Head of caudate nucleus (tissue), 42 donors: ENCODE results near the gene FAM186B.

ENCODE experiments used
- DNase-seq, 42 donors: peaks; one replicate each; pipeline versions ENCODE4 v3.0.0 to v3.0.0-alpha.2; 2020 to 2021; ENCODE audit warnings: mixed read lengths in 7 of 42
- intact Hi-C: fragments of 100-400 bp; cut with DNase I; formaldehyde crosslinking; loops from one replicate; pipeline ENCODE4 v1.15.0; 2022

FAM186B gene

DNA sequence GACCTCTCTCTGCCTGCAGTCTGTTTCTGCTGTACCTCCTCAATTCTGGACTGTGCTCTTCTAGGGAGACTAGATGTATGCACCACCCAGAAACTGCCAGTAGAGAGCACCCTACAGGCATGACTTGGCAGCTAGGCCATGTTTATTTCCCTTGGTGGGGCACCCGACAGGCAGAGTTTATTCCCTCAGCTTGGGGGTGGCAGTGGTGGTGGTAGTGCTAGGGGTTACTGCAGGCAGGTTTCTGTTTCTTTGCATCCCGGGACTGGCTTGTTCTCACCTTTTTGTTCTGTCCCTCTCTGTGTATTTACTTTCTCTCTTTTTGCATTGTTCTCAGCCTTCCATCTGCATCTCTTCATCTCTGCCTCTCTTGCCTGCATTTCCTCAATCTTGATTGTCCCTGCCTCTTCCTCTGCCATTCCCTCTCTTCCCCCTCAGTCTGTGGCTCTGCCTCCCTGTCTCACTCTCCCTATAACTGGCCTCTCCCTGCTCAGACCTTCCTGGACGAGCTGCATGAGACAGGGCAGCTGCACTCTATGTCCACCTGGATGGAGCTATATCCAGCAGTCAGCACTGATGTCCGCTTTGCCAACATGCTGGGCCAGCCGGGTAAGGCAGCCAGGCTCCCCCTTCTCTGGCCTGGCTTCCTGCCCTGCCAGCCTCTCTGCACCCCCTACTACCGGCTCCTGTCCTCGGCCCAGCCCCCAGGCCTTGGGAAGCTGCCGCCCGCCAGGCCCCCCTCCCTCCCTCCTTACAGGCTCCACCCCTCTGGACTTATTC is 31.7 kb upstream of the FAM186B start:
- peak; percentile 24 to 86 (median 69) for DNase-seq
- intact Hi-C loops: no loop called here

DNA sequence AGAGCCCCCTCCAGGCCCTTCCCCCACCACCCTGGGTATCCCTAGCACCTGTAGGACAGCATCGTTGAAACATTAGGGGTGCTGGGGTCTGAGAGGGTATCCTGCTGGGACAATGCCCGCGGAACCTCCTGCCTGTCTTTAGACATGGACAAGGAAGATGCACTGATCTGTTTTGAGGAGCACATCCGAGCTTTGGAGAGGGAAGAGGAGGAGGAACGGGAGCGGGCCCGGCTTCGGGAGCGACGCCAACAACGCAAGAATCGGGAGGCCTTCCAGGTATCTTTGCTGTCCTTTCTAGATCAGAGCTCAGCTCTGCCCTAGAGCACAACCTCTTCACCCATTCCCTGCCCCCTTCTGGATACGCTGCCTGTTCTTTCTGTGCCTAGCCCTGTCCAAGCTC is 31.1 kb upstream of the FAM186B start:
- no peak for DNase-seq
- intact Hi-C loops: no loop called here

DNA sequence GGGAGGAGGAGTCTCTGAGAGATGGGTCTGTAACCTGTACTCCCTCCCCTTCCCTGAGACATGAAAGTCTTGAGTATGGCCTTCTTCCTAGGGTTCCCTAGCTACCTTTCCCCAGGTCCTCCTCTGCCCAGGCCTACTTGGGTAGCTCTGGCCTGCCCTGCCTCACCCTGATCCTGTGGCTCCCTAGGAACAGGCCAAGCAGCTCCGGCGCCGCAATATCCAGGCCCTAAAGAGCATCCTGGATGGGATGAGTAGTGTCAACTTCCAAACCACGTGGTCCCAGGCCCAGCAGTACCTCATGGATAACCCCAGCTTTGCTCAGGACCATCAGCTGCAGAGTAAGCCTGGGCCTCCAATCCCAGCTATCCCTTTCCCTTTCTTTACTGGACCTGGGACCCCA is 30.2 kb upstream of the FAM186B start:
- peak in 1 of 42 donors; percentile 35 for DNase-seq
- intact Hi-C loops: no loop called here

DNA sequence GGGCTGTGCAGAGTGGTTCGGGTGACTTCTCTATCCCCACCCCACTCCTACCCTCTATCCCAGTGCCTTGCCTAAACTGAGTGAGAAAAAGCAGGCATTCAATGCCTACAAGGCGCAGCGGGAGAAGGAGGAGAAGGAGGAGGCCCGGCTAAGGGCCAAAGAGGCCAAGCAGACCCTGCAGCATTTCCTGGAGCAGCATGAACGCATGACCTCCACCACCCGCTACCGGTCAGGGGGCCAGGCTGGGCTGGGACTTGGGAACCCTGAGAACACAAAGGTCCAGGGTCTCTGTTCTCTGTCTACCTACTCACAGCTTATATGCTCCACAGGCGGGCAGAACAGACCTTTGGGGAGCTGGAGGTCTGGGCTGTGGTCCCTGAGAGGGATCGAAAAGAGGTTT is 29.6 kb upstream of the FAM186B start:
- intact Hi-C loops: no loop called here
- DNase-seq: peak in 1 of 42 donors; percentile 29

DNA sequence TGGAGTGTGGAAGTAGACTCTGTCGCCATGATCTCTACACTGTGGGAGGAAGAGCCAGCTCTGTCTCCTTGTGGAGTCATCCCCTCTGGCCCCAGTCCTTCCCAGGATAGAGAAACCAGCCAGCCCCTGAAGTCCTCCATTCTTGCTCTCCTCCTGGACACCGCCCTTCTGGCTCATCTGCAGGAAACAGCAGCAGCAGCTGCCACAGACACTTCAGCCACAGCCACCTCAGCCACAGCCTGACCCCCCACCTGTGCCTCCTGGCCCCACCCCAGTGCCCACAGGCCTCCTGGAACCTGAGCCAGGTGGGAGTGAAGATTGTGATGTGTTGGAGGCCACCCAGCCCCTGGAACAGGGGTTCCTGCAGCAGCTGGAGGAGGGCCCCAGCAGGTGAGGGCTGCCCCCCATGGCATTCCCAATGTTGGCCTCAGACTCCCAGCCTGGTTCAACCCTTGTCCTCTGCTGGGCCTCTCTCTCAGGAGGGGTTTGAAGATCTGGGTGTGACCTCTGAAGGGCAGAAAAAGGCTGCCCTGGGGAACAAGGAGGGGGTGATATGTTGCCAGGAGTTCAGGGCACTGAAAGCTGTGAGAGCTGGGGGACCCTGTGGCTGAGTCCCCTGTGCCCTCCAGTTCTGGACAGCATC is 28.4 kb upstream of the FAM186B start:
- intact Hi-C loops: no loop called here
- peak in 3 of 42 donors; percentile 5 to 21 (median 13) for DNase-seq

DNA sequence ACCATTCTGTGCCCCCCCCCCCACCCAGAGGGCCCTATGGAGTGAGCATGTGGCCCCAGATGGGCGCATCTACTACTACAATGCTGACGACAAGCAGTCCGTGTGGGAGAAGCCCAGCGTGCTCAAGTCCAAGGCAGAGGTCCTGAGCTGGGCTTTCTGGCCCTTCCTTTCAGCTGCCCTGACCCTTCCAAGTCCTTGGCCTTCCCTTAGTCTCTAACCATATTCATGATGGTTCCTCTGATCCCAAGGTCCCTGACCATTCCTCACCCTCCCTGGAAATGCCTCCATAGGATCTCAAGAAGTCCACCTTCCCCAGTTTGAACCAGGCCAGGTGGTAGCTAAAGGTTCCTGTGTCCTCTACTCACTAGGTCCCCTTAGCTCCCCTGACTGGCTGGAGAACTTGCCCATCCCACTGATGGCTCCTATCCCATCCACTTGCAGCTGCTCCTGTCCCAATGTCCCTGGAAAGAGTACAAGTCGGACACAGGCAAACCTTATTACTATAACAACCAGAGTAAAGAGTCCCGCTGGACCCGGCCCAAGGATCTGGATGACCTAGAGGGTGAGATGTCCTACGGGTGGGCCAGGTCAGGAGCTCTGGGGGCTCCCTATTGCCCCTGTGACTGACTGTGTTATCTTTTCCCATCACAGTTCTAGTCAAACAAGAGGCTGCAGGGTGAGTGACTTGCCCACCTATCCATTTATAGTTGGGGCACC is 27.7 kb upstream of the FAM186B start:
- intact Hi-C loops: no loop called here
- DNase-seq: peak in 2 of 42 donors; percentile 10 to 24

DNA sequence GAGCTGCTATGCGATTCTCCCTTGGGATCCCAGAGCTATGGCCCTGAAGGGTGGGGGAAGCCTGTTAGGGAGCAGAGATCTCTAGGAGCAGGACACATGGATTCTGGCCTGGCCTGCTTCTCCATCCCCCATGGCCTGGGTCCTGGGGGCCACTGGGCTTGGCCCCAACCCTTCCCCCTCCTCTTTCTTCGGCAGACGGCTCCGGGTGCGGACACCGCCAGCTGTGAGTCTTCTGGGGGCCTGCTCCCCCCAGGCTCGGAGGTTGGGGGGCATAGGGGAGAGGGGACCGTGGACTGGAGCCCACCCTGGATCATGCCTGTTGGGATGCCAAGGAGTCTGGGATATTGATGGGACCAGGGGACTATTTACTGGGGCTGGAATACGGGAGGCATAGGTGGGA is 27.0 kb upstream of the FAM186B start:
- peak in 1 of 42 donors; percentile 13 for DNase-seq
- intact Hi-C loops: no loop called here

DNA sequence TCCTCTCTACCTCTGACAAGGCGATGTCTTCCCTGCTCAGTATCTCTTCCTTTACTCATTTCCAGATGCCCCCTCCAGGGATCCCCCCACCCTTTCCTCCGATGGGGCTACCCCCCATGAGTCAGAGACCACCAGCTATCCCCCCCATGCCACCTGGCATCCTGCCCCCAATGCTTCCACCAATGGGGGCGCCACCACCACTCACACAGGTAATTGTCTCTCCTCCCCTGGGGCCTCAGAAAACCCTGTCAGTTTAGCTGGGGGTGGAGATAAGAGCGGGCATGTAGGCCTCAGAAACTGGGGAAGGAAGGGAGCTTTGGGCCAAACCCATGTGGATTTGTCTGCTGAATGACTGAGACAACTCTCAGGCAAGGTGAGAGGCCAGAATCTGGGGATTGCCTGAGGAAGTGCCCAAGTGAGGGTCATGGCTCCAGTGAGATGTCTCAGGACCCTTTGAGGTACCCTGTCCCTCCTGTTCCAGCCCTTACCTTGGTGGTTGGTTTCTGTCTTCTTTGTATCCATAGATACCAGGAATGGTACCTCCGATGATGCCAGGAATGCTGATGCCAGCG is 26.0 kb upstream of the FAM186B start:
- DNase-seq: peak in 2 of 42 donors; percentile 3 to 19
- intact Hi-C loops: no loop called here

DNA sequence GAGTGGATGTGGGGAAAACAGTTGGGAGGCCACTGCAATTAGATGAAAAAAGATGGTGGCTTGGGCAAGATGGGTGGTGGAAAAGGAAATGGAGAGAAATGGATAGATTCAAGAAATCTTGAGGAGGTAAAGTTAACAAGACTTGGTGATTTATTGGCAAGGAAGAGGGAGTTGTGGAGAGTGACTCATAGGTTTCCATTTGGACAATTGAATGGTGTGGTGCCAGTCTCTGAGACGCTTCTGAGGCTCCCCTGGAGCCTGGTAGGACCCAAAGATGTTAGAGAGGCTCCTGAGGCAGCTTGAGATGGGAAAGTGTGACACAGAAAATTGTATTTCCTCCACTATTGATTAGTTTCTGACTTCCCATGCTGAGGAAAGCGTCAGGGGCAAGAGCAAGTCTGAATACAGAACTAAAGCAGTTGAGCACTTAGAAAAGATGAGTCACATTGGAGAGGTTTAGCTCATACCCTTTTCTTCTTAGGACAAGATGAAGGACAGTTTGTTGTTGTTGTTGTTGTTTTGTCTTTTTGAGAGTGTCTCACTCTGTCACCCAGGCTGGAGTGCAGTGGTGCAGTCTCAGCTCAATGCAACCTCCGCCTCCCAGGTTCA is 22.4 kb upstream of the FAM186B start:
- intact Hi-C loops: no loop called here
- DNase-seq: peak in 2 of 42 donors; percentile 4 to 18

DNA sequence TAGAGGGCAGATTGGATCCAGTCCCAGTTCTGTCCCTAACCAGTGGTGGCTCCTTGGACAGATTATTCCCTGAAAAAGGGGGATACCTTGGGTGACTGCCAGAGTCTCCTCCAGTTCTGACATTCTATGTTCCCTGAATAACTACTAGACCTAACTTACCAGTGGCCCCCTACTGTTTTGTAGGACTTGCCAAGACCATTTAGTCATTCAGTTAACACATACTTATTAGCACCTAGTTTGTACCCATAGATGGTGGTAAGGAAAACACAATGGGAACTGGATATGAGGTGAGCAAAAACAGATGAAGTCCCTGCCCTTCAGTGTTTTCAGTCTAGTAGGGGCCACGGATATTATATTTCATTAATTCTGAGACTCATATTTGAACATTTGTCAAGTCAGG is 21.4 kb upstream of the FAM186B start:
- intact Hi-C loops: no loop called here
- DNase-seq: peak in 2 of 42 donors; percentile 6 to 22

DNA sequence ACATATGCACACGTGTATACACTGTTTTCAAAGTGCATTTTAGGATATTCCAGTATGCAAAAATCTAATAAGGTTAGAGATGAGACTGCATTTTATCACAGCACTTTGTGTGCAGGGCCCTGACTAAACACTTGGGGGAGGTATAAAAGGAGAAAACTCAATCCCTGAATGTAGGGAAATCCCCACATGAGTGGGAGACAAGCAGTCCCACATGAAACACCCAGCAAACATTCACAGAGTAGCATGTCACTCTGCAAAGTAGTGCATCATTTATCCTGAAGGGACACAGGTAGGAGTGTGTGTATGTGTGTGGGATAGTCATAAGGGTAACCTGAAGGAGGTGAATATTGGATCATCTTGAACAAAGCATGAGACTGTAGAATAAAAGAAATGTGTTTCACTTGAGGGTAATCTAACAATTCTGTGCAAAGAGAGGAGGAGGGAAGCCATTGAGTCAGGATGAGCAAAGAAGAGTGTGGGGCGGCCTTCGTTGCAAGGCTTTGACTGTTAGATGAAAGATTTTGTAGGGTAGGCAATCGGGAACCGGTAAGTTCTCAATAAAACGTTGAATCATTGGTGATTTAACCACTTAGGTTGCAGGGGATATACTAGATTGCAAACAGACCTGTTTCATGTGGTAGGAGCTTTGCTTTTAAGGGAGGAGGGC is 20.9 kb upstream of the FAM186B start:
- peak in 23 of 42 donors; percentile 23 to 77 (median 50) for DNase-seq
- intact Hi-C loops: no loop called here

DNA sequence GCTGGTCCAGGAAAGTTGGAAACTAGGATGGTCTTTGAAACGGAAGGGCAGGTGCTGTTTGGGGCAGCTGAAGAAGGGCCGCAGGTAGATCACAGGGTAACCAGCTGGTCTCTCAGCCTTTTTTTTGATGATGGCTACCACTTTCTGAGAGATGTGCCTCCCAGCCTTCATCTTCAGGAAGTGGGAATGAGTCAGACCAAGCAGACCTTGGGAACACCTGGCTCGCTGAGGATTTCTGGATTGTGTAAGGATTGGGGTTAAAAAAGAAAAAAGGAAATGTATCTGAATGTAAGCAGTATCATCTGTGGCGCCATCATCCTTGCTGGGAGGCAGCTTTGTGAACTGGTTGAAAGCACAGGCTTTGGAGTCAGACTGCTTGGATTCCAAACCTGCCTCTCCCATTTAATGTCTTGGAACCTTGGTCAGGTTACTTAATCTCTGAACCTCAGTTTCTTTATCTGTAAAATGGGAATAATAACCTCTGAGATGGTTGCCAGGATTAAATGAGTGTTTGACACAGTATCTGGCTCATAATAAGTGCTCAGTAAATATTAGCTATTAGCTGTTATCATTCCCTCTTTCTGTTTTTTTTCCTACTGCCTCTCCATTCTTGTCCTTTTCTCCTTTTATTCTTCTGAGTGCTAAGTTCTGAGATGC is 19.6 kb upstream of the FAM186B start:
- intact Hi-C loops: no loop called here

DNA sequence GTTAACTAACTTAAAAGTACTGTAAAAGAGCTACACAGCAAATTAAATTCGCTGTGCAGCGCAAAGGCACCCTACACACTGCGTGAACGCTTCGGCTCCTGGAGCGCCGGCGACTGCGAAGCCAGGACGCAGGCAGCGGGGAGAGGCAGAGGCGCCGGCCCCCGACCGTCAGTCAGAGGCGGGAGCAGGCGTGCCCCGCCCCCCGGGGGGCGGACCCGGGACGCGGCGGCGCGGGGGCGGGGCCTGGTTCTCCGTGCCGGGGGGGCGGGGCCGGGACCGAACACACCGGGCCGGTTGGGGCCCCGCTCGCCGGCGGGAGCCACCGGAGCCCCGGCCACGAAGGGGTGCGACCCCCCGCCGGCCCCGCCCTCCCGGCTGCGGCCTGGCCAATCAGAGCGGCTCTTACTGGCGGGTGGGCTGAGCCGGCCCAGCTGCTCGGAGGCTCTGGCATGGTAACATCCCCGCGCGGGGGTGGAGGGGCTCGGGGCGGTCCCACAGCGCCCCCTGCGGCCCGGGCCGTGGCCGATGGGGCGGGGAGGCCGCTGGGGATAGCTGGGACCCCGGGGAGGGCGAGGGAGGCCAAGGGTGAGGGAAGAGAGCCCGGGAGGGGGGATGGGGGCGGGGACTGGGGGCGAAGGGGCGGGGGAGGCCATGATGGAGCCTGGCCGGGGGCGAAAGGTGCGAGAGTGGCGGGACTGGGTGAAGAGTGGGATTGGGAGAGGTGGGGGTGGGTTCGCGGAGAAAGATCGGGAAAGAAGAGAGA is 17.9 kb upstream of the FAM186B start, which contains the start of gene PRPF40B:
TSS of gene PRPF40B (plus strand) at position 420 of the 763 bp plus-strand sequence. CDS start at position 450, 30 bp downstream.
- peak; percentile 62 to 94 (median 88) for DNase-seq
- intact Hi-C loops: no loop called here

More for the DNA sequence above, 19.6 kb upstream of the FAM186B start:
- peak in 2 of 42 donors; percentile 29 to 33 for DNase-seq

DNA sequence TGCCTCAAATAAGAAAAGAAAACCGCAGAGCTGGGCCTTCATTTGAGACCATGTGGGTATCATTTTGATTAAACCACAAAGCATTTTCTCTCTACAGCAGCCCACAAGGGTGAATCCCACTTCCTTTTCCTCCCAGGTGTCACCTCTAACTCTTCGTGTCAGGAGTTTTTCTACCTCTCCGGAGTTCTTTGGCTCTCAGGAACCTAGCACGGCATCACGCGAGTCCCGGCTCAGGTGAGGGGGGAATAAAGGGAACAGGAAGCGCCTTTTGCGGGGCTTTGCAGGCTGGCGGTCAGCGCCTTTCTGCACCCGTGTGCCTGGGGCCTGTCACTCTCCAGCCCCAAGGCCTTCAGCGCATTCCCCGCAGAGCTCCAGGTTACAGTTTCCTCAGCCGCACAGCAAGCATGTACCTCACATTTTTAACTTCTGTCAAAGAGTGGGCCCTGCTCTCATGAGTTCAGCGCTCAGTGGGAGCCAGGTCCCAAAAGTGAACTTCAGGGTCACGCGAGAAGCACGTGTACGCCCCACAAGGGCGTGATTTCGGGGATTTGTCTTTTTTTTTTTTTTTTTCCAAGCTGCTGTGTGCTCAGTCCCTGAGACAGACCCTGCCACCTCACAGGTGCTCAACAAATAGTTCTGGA is 17.2 kb upstream of the FAM186B start:
- peak in 17 of 42 donors; percentile 14 to 60 (median 27) for DNase-seq
- intact Hi-C loops: no loop called here

DNA sequence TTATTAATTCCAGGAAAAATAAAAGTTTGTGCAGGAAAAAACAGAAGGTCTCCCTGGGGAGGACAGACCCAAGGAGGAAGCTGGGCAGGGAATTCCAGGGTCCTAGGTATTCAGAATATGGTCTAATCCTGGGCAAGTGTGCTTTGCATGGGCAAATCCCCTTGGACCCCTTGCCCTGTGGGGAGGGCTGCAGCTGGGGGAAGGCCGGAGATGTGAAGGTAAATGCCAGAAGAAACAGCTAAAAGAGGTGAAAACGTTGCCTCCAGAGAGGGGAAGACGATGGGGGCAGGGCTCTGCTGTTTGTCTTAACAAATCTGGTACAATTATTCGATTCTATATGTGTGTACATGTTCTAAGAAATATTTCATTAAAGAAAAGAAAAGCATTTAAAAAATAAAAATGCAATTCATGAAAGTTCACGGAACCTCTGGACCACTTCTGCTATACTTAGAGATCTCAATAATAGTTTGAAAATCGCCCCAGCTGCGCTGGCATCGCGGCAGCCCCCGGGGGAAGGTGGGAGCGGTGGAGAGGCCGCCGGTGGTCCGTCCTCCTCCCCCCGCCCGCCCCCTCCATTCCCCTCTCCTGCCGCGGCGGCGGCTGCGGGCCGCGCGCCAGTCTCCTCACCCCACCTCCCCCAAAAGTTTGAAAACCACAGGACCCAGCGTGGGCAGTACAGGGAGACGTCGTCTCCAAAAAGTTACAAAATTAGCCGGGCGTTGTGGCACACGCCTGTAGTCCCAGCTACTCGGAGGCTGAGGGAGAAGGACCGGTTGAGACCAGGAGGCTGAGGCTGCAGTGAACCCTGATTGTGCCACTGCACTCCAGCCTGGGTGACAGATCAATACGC is 16.4 kb upstream of the FAM186B start:
- intact Hi-C loops: no loop called here
- DNase-seq: peak in 1 of 42 donors; percentile 32

DNA sequence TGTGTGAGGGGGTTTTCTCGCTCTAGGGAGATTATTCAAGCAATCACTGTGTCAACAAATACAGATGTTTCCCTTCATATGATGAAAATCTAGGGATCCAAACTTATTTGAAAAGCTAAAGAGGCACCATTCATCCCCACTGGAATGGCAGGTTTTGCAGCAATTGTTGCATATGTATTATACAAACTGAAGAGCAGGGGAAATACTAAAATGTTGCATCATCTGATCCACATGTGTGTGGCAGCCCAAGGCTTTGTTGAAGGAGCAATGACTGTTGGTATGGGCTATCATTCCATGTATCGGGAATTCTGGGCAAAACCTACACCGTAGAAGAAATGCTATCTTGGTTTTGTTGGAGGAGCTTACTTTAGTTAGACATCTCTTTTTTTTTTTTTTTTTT is 13.8 kb upstream of the FAM186B start:
- no peak for DNase-seq
- intact Hi-C loops: no loop called here
